ENCODE data around the gene USP9Y.

GRCh38 chrY:12808046-12808445 is 107.0 kb downstream of the USP9Y start:
- TF ChIP-seq HDAC2 (IDR thresholded peaks at IDR 0.05) = no peak
- TF ChIP-seq NFIC (IDR thresholded peaks at IDR 0.05; ENCODE audit: low read depth, low read length) = no peak
- no peak for TF ChIP-seq IKZF2 (IDR thresholded peaks at IDR 0.05)

Measured in GM12878 (cell line).